Vein endothelial cell (primary cell): ENCODE results near the gene AP2M1. TPM values are rescaled to one million over a fixed set of nuclear protein-coding genes. Genes with fewer than 3 reads are reported as not detected.

Source experiments
- total RNA-seq: library from RNA; depleted of rRNA; stranded (reverse); fragments of >200 nt; gene quantifications from 2 replicates; pipeline ENCODE4 v1.2.3, GENCODE V29; 2012

Gene AP2M1
- total RNA-seq, result 389 and 410 TPM in 2 replicates

GRCh38 chr3:184174646-184175492 is at the start of gene AP2M1:
AP2M1 (plus strand) TSS chr3:184174855; CDS start chr3:184176994, 2,139 bp downstream.

DNA sequence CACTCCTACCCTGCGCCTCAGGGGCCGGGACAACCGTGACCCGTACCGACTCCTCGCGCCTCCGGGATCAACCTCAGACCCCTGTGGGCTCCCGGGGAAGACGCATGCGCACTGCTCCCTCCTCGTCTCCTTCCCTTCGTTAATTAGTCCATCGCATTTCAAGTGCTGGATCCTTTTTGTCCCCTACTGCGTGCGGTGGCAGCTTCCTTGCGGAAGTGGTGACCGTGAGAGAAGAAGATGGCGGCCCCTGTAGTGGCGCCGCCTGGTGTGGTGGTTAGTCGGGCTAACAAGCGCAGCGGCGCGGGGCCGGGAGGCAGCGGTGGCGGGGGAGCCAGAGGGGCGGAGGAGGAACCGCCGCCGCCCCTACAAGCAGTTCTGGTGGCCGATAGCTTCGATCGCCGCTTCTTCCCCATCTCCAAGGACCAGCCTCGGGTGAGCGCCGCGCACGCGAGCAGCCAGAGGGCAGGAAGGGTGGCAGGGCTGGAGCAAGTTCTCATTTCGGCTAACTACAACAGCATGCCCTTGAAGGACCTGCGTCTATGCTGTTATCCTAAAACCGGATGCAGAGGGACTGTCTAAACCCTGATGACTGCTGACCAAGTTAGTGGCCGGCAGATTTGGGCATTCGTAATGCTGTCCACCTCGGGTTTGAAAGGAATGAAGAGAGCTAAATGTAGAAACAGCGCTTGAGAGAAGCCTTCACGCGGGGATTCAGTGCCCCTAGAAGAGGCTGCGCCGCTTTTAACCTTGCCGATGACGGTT is 39.3 kb upstream of the AP2M1 start, which contains the start of gene EIF2B5:
Gene EIF2B5 (plus strand): TSS at position 210 of the 762 bp plus-strand sequence. CDS start 28 bp downstream, at position 238.

GRCh38 chr3:184154885-184155643 is 19.6 kb upstream of the AP2M1 start, which contains the start of gene DVL3:
DVL3 (plus strand) TSS chr3:184155377; CDS start chr3:184155636, 259 bp downstream.

DNA sequence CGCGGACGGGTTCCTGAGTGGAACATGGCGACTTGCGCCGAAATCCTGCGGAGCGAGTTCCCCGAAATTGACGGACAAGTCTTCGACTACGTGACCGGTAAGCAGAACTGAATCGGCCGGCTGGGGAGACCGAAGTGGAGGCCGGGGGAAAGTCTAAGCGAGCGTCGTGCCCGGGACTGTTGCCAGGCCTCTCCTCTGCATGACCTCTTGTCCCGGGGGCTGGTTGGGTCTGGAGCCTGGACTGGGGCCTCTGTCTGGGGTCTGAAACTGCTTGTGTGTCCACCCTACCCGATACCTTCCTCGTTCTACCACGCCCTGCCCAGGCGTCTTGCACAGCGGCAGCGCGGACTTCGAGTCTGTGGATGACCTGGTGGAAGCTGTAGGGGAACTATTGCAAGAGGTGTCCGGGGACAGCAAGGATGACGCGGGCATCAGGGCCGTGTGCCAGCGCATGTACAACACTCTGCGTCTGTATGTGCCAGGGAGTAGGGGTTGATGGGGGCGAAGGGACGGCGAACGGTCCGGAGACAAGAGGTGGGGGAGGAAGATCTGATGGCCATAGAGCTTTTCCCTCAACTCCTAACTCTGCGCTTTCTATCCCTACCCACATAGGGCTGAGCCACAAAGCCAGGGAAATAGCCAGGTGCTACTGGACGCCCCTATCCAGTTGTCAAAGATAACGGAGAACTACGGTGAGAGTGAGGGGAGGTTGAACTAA is 11.7 kb downstream of the AP2M1 start, which contains the start of gene ABCF3:
Gene ABCF3 (plus strand): TSS at position 16 of the 718 bp plus-strand sequence. CDS start 9 bp downstream, at position 25.

GRCh38 chr3:184229394-184230080 is 54.9 kb downstream of the AP2M1 start, which contains the start of gene VWA5B2:
VWA5B2 (plus strand) TSS chr3:184229585; CDS start chr3:184230529, 944 bp downstream.

Other genes with a start within 250 kb of the AP2M1 start
- gene ABCC5, start 157.0 kb upstream of the AP2M1 start, total RNA-seq, result 13.7 and 14.6 TPM in 2 replicates
- gene HTR3D, start 143.1 kb upstream of the AP2M1 start, total RNA-seq, result not detected in 2 replicates
- gene HTR3C, start 121.8 kb upstream of the AP2M1 start, total RNA-seq, result not detected in 2 replicates
- not detected in 2 replicates for gene HTR3E, start 77.8 kb upstream of the AP2M1 start, total RNA-seq
- gene EIF2B5, start 39.5 kb upstream of the AP2M1 start, total RNA-seq, result 40.2 and 40.5 TPM in 2 replicates
- gene DVL3, start 19.5 kb upstream of the AP2M1 start, total RNA-seq, result 31.6 and 34.0 TPM in 2 replicates
- 31.9 and 40.5 TPM in 2 replicates for gene ABCF3, start 11.3 kb downstream of the AP2M1 start, total RNA-seq
- gene VWA5B2, start 54.7 kb downstream of the AP2M1 start, total RNA-seq, result under 0.01 and 0.10 TPM in 2 replicates
- gene ALG3, start 74.1 kb downstream of the AP2M1 start, total RNA-seq, result 30.5 and 40.5 TPM in 2 replicates
- gene EEF1AKMT4, start 74.8 kb downstream of the AP2M1 start, total RNA-seq, result 3.3 and 6.2 TPM in 2 replicates
- not detected in 2 replicates for gene CAMK2N2, start 86.7 kb downstream of the AP2M1 start, total RNA-seq
- not detected in 2 replicates for gene ECE2, start 101.2 kb downstream of the AP2M1 start, total RNA-seq
- gene PSMD2, start 124.4 kb downstream of the AP2M1 start, total RNA-seq, result 463 and 575 TPM in 2 replicates
- 309 and 376 TPM in 2 replicates for gene EIF4G1, start 139.8 kb downstream of the AP2M1 start, total RNA-seq
- gene FAM131A, start 162.7 kb downstream of the AP2M1 start, total RNA-seq, result 26.9 and 28.7 TPM in 2 replicates
- gene CLCN2, start 186.8 kb downstream of the AP2M1 start, total RNA-seq, result 4.4 and 4.6 TPM in 2 replicates
- 78.7 and 87.9 TPM in 2 replicates for gene POLR2H, start 186.9 kb downstream of the AP2M1 start, total RNA-seq
- gene THPO, start 203.4 kb downstream of the AP2M1 start, total RNA-seq, result not detected in 2 replicates
- gene CHRD, start 205.2 kb downstream of the AP2M1 start, total RNA-seq, result under 0.01 and 0.19 TPM in 2 replicates